WTC11 (cell line): ENCODE measurements around the gene EGLN2. TPM values are rescaled to one million over a fixed set of nuclear protein-coding genes. Genes with fewer than 3 reads are reported as not detected.
A peak's percentile ranks its signal among the peaks of the same experiment; 100 is the strongest.

ENCODE experiments used
- ATAC-seq: fragments of 200-7000 bp; cut with Tn5 transposase; 2 replicates; pipeline ENCODE4 v1.10.0; 2021; ENCODE audit warnings: mild to moderate bottlenecking, moderate library complexity
- CTCF ChIA-PET: fragments of 300-600 bp; sonication (Branson Sonifier 250); formaldehyde crosslinking; loops from one replicate; lab custom pipeline; 2021; ENCODE audit warnings: antibody characterized with exemption; lab: Charles Lee
- POLR2A ChIA-PET: fragments of 350-600 bp; sonication (Branson Sonifier 250); formaldehyde crosslinking; loops from one replicate; lab custom pipeline; 2021; ENCODE audit warnings: antibody characterized with exemption; lab: Charles Lee
- DNase-seq: peaks from one replicate; pipeline ENCODE4 v3.0.0; 2021; ENCODE audit warnings: low spot score
- H3K27ac Mint-ChIP-seq: 2 replicates; pipeline ENCODE4 v1.8.0; 2021; ENCODE audit warnings: mixed read lengths
- H3K27me3 Mint-ChIP-seq: 2 replicates; pipeline ENCODE4 v1.8.0; 2021; ENCODE audit warnings: low read depth, mild to moderate bottlenecking, moderate library complexity, mixed read lengths
- H3K36me3 Mint-ChIP-seq: 2 replicates; pipeline ENCODE4 v1.8.0; 2021; ENCODE audit warnings: mixed read lengths
- H3K4me1 Mint-ChIP-seq: 2 replicates; pipeline ENCODE4 v1.8.0; 2022; ENCODE audit warnings: mixed read lengths
- H3K4me3 Mint-ChIP-seq: 2 replicates; pipeline ENCODE4 v1.8.0; 2021; ENCODE audit warnings: mild to moderate bottlenecking, moderate library complexity, mixed read lengths
- H3K9me3 Mint-ChIP-seq: 2 replicates; pipeline ENCODE4 v1.8.0; 2021; ENCODE audit warnings: mixed read lengths
- FOXP1 ChIP-seq: sonication (generic); formaldehyde crosslinking; IDR thresholded peaks from 2 replicates; pipeline ENCODE4 v1.8.0; 2022; ENCODE audit warnings: missing genetic modification reagents, mild to moderate bottlenecking, moderate library complexity, borderline replicate concordance
- HMGA2 ChIP-seq: fragments of 250-450 bp; sonication (Bioruptor Pico); IDR thresholded peaks from 2 replicates; pipeline ENCODE4 v1.4.0; 2021; ENCODE audit warnings: mild to moderate bottlenecking, moderate library complexity
- HMGXB4 ChIP-seq: sonication (generic); formaldehyde crosslinking; IDR thresholded peaks from 2 replicates; pipeline ENCODE4 v1.8.1; 2023; ENCODE audit warnings: mild to moderate bottlenecking, moderate library complexity, missing genetic modification reagents
- JUN ChIP-seq: sonication (generic); formaldehyde crosslinking; IDR thresholded peaks from 2 replicates; pipeline ENCODE4 v1.8.0; 2023; ENCODE audit warnings: mild to moderate bottlenecking, missing genetic modification reagents
- KAT7 ChIP-seq: sonication (generic); formaldehyde crosslinking; IDR thresholded peaks from 2 replicates; pipeline ENCODE4 v1.8.1; 2023; ENCODE audit warnings: missing genetic modification reagents, mild to moderate bottlenecking, borderline replicate concordance
- MAX ChIP-seq: sonication (generic); formaldehyde crosslinking; IDR thresholded peaks from 2 replicates; pipeline ENCODE4 v1.8.0; 2022; ENCODE audit warnings: mild to moderate bottlenecking, missing genetic modification reagents
- NR2C2 ChIP-seq: sonication (generic); formaldehyde crosslinking; IDR thresholded peaks from 2 replicates; pipeline ENCODE4 v1.8.0; 2022; ENCODE audit warnings: mild to moderate bottlenecking, missing genetic modification reagents
- OVOL2 ChIP-seq: fragments of 250-450 bp; sonication (Bioruptor Pico); IDR thresholded peaks from 2 replicates; pipeline ENCODE4 v1.9.0; 2021; ENCODE audit warnings: mild to moderate bottlenecking, borderline replicate concordance
- ZNF121 ChIP-seq: sonication (generic); formaldehyde crosslinking; IDR thresholded peaks from 2 replicates; pipeline ENCODE4 v1.8.0; 2023; ENCODE audit warnings: missing genetic modification reagents
- ZNF281 ChIP-seq: sonication (generic); formaldehyde crosslinking; IDR thresholded peaks from 2 replicates; pipeline ENCODE4 v1.8.0; 2023; ENCODE audit warnings: mild to moderate bottlenecking, missing genetic modification reagents
- ZNF416 ChIP-seq: fragments of 250-450 bp; sonication (Bioruptor Pico); IDR thresholded peaks from 2 replicates; pipeline ENCODE4 v1.9.0; 2021; ENCODE audit warnings: mild to moderate bottlenecking, inconsistent platforms
- ZNF671 ChIP-seq: fragments of 250-450 bp; sonication (Bioruptor Pico); IDR thresholded peaks from 2 replicates; pipeline ENCODE4 v1.8.0; 2021; ENCODE audit warnings: mild to moderate bottlenecking
- total RNA-seq: library from RNA; stranded (reverse); gene quantifications from 3 replicates; pipeline ENCODE4 v1.2.3, GENCODE V29; 2021
- TF ChIP-seq, protein P1 (sequence below): sonication (generic); formaldehyde crosslinking; IDR thresholded peaks from 2 replicates; pipeline ENCODE4 v1.8.1; 2023; ENCODE audit warnings: mild to moderate bottlenecking, missing genetic modification reagents, moderate library complexity
- TF ChIP-seq, protein P2 (sequence below): sonication (generic); formaldehyde crosslinking; IDR thresholded peaks from 2 replicates; pipeline ENCODE4 v1.8.1; 2022; ENCODE audit warnings: low read depth, mild to moderate bottlenecking, moderate library complexity, missing genetic modification reagents, borderline replicate concordance
- TF ChIP-seq, protein P3 (sequence below): sonication (generic); formaldehyde crosslinking; IDR thresholded peaks from 2 replicates; pipeline ENCODE4 v1.8.0; 2022; ENCODE audit warnings: mild to moderate bottlenecking, missing genetic modification reagents

Gene EGLN2
- total RNA-seq, 1 experiment from 2014 or later, result 102 TPM

GRCh38 chr19:40778706-40779284 is 20.2 kb upstream of the EGLN2 start (continued):
- TF ChIP-seq HMGXB4 (CRISPR knock-in tag), result no peak
- TF ChIP-seq ZNF281 (CRISPR knock-in tag), result no peak
- TF ChIP-seq, protein P1, sequence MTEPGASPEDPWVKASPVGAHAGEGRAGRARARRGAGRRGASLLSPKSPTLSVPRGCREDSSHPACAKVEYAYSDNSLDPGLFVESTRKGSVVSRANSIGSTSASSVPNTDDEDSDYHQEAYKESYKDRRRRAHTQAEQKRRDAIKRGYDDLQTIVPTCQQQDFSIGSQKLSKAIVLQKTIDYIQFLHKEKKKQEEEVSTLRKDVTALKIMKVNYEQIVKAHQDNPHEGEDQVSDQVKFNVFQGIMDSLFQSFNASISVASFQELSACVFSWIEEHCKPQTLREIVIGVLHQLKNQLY (CRISPR knock-in tag), result no peak
- no peak for TF ChIP-seq FOXP1
- TF ChIP-seq, protein P2, sequence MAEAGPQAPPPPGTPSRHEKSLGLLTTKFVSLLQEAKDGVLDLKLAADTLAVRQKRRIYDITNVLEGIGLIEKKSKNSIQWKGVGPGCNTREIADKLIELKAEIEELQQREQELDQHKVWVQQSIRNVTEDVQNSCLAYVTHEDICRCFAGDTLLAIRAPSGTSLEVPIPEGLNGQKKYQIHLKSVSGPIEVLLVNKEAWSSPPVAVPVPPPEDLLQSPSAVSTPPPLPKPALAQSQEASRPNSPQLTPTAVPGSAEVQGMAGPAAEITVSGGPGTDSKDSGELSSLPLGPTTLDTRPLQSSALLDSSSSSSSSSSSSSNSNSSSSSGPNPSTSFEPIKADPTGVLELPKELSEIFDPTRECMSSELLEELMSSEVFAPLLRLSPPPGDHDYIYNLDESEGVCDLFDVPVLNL (CRISPR knock-in tag), result no peak
- no peak for TF ChIP-seq MAX (CRISPR knock-in tag)
- TF ChIP-seq ZNF416 (CRISPR knock-in tag), result no peak
- no peak for TF ChIP-seq OVOL2 (CRISPR knock-in tag)

DNA sequence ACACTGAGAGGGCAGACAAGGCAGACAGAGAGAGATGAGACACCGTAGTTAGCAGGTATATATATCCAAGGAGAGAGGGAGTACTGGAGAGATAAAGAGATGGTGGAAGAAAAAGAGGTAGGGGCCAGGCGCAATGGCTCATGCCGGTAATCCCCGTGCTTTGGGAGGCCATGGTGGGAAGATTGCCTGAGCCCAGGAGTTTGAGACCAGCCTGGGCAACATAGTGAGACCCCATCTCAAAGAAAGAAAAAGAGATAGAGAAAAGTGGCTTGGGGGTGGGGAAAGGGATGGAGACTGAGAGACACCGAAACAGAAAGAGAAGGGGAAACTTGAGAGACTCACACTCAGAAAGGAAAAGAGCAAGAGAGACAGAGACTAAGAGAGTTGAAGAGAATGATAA is 18.4 kb upstream of the EGLN2 start:
- H3K36me3 Mint-ChIP-seq, result 0 out of 2 replicates have a peak, but pooled peaks cover 3% of the 10 kb centered on the region
- peak overlapping the region; percentile 87 for H3K27ac Mint-ChIP-seq
- no peak for TF ChIP-seq KAT7 (CRISPR knock-in tag)
- TF ChIP-seq ZNF121 (CRISPR knock-in tag), result peak; percentile 74
- POLR2A ChIA-PET, result no interaction called here
- peaks cover 22% of the 10 kb centered on the region for H3K4me1 Mint-ChIP-seq
- H3K27me3 Mint-ChIP-seq, result no peaks in the 10 kb centered on the region
- no peak overlapping the region for H3K4me3 Mint-ChIP-seq
- ATAC-seq, result no peak
- H3K9me3 Mint-ChIP-seq, result no peaks in the 10 kb centered on the region
- DNase-seq, result no peak
- CTCF ChIA-PET, result interaction anchor here (4.1 kb wide), 1 partner anchor 18 kb away, joined by 76 read pairs; the partner anchor contains the start of gene EGLN2

- H3K4me1 Mint-ChIP-seq, result peaks cover 20% of the 10 kb centered on the region
- no peaks in the 10 kb centered on the region for H3K27me3 Mint-ChIP-seq
- 0 out of 2 replicates have a peak, but pooled peaks cover 3% of the 10 kb centered on the region for H3K36me3 Mint-ChIP-seq
- CTCF ChIA-PET, result interaction anchor here (0.7 to 4.1 kb wide), 3 partner anchors 17 to 995 kb away, joined by 3 to 76 read pairs (median 4); partner anchors contain the start of gene EGLN2
- POLR2A ChIA-PET, result interaction anchor here (0.7 kb wide), 1 partner anchor 543 kb away, joined by 3 read pairs; no protein-coding TSS in a partner anchor
- no peaks in the 10 kb centered on the region for H3K9me3 Mint-ChIP-seq
- no peak for DNase-seq
- ATAC-seq, result no peak
- no peak for TF ChIP-seq ZNF671
- TF ChIP-seq, protein P3, sequence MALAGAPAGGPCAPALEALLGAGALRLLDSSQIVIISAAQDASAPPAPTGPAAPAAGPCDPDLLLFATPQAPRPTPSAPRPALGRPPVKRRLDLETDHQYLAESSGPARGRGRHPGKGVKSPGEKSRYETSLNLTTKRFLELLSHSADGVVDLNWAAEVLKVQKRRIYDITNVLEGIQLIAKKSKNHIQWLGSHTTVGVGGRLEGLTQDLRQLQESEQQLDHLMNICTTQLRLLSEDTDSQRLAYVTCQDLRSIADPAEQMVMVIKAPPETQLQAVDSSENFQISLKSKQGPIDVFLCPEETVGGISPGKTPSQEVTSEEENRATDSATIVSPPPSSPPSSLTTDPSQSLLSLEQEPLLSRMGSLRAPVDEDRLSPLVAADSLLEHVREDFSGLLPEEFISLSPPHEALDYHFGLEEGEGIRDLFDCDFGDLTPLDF (CRISPR knock-in tag), result no peak
- TF ChIP-seq HMGA2 (CRISPR knock-in tag), result peak; percentile 39; the same call in 1 of the 2 replicates
- TF ChIP-seq NR2C2 (CRISPR knock-in tag), result no peak
- no peak for TF ChIP-seq JUN (CRISPR knock-in tag)
- peak overlapping the region; percentile 60 for H3K27ac Mint-ChIP-seq
- no peak overlapping the region for H3K4me3 Mint-ChIP-seq
These were observed 17.9 kb upstream of the EGLN2 start for GRCh38 chr19:40781140-40781539.
